ENCODE measurements around the gene MEGF11.

DNA sequence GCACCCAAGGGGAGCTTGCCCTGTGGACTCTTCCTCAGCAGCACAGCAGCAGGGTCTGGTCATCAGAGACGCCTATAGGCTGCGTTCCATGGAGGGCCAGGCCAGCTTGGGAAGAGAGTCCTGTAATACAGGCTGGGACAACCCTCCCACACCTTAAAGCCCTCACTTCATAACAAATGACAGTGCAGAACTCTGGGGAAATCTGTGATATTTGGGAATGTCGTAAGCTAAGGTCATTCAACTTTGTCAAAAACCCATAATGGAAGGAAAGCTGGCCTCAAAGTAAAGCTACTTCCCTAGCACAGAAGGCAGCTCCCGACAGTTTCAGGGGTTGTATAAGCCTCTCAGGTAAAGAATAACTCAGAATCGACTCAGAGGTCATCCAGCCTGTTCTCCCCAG lies 133.1 kb downstream of the MEGF11 start:
- TF ChIP-seq, protein P1, sequence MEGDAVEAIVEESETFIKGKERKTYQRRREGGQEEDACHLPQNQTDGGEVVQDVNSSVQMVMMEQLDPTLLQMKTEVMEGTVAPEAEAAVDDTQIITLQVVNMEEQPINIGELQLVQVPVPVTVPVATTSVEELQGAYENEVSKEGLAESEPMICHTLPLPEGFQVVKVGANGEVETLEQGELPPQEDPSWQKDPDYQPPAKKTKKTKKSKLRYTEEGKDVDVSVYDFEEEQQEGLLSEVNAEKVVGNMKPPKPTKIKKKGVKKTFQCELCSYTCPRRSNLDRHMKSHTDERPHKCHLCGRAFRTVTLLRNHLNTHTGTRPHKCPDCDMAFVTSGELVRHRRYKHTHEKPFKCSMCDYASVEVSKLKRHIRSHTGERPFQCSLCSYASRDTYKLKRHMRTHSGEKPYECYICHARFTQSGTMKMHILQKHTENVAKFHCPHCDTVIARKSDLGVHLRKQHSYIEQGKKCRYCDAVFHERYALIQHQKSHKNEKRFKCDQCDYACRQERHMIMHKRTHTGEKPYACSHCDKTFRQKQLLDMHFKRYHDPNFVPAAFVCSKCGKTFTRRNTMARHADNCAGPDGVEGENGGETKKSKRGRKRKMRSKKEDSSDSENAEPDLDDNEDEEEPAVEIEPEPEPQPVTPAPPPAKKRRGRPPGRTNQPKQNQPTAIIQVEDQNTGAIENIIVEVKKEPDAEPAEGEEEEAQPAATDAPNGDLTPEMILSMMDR (IDR thresholded peaks at IDR 0.05) = no peak
- TF ChIP-seq POLR2A (IDR thresholded peaks at IDR 0.05) = no peak
